Activated naive CD8-positive, alpha-beta T cell treated with anti-CD3 and anti-CD28 coated beads, Interleukin-2, amount 50 U/mL, for 24 hours (primary cell): ENCODE data around the gene PIP5K1C.
"Not testable (repeated sequence)": the region's sequence is repeated elsewhere in the genome, so short reads cannot be mapped to it uniquely, and the experiment has no call there.

Source experiments
- ATAC-seq: fragments of 150-1000 bp; cut with Tn5 transposase; one replicate; pipeline ENCODE4 v1.10.0; 2021
- DNase-seq: peaks from one replicate; pipeline ENCODE4 v3.0.0; 2021
- H3K27ac Mint-ChIP-seq: one replicate; pipeline ENCODE4 v1.8.0; 2021; ENCODE audit warnings: mild to moderate bottlenecking, mixed read lengths
- H3K27me3 Mint-ChIP-seq: one replicate; pipeline ENCODE4 v1.8.0; 2021; ENCODE audit warnings: mixed read lengths
- H3K36me3 Mint-ChIP-seq: one replicate; pipeline ENCODE4 v1.8.0; 2021; ENCODE audit warnings: low read depth, mixed read lengths
- H3K4me1 Mint-ChIP-seq: one replicate; pipeline ENCODE4 v1.8.0; 2021; ENCODE audit warnings: mixed read lengths
- H3K4me3 Mint-ChIP-seq: one replicate; pipeline ENCODE4 v1.8.0; 2021; ENCODE audit warnings: mild to moderate bottlenecking, moderate library complexity, mixed read lengths
- H3K9me3 Mint-ChIP-seq: one replicate; pipeline ENCODE4 v1.8.0; 2021; ENCODE audit warnings: mixed read lengths

The PIP5K1C gene

GRCh38 chr19:3656747-3657394, 43.4 kb downstream of the PIP5K1C start:
- Mint-ChIP-seq H3K4me3 (no peak overlapping the region), H3K27ac (no peak overlapping the region), H3K27me3 (no peaks in the 10 kb centered on the region), H3K4me1 (no peaks in the 10 kb centered on the region), H3K36me3 (peaks cover 6% of the 10 kb centered on the region), H3K9me3 (no peaks in the 10 kb centered on the region)
- DNase-seq (no peak), ATAC-seq (no peak)

GRCh38 chr19:3656073-3656746, 44.1 kb downstream of the PIP5K1C start:
- DNase-seq = no peak
- no peaks in the 10 kb centered on the region for H3K9me3 Mint-ChIP-seq
- H3K27ac Mint-ChIP-seq = no peak overlapping the region

GRCh38 chr19:3655402-3656072, 44.7 kb downstream of the PIP5K1C start:
- no peak for DNase-seq
- H3K4me1 Mint-ChIP-seq = no peaks in the 10 kb centered on the region
- ATAC-seq = no peak
- H3K9me3 Mint-ChIP-seq = no peaks in the 10 kb centered on the region
- no peak overlapping the region for H3K27ac Mint-ChIP-seq
- peaks cover 6% of the 10 kb centered on the region for H3K36me3 Mint-ChIP-seq
- no peaks in the 10 kb centered on the region for H3K27me3 Mint-ChIP-seq
- no peak overlapping the region for H3K4me3 Mint-ChIP-seq

More at GRCh38 chr19:3656073-3656746, 44.1 kb downstream of the PIP5K1C start:
- ATAC-seq = no peak
- Mint-ChIP-seq H3K36me3 (peaks cover 6% of the 10 kb centered on the region), H3K4me1 (no peaks in the 10 kb centered on the region), H3K27me3 (no peaks in the 10 kb centered on the region), H3K4me3 (no peak overlapping the region)

- no peak overlapping the region for H3K4me3 Mint-ChIP-seq
- H3K4me1 Mint-ChIP-seq = no peaks in the 10 kb centered on the region
- H3K9me3 Mint-ChIP-seq = no peaks in the 10 kb centered on the region
- no peak overlapping the region for H3K27ac Mint-ChIP-seq
- peak; percentile 28 for DNase-seq
- H3K36me3 Mint-ChIP-seq = peaks cover 6% of the 10 kb centered on the region
- ATAC-seq = no peak
- no peaks in the 10 kb centered on the region for H3K27me3 Mint-ChIP-seq
Observed at GRCh38 chr19:3653865-3654513, 46.3 kb downstream of the PIP5K1C start.

GRCh38 chr19:3653081-3653795, 47.0 kb downstream of the PIP5K1C start:
- Mint-ChIP-seq H3K27ac (no peak overlapping the region), H3K4me1 (no peaks in the 10 kb centered on the region), H3K4me3 (no peak overlapping the region), H3K9me3 (no peaks in the 10 kb centered on the region), H3K36me3 (peaks cover 6% of the 10 kb centered on the region), H3K27me3 (no peaks in the 10 kb centered on the region)
- ATAC-seq (no peak), DNase-seq (no peak)

- H3K36me3 Mint-ChIP-seq = peaks cover 5% of the 10 kb centered on the region
- ATAC-seq = no peak
- no peaks in the 10 kb centered on the region for H3K27me3 Mint-ChIP-seq
Observed at GRCh38 chr19:3652422-3652821, 47.8 kb downstream of the PIP5K1C start.

GRCh38 chr19:3651684-3652083, 48.6 kb downstream of the PIP5K1C start:
- Mint-ChIP-seq H3K27ac (no peak overlapping the region), H3K4me1 (no peaks in the 10 kb centered on the region), H3K36me3 (no peaks in the 10 kb centered on the region), H3K9me3 (no peaks in the 10 kb centered on the region), H3K4me3 (no peak overlapping the region), H3K27me3 (no peaks in the 10 kb centered on the region)
- no peak for ATAC-seq
- DNase-seq = no peak

More at GRCh38 chr19:3652422-3652821, 47.8 kb downstream of the PIP5K1C start:
- Mint-ChIP-seq H3K27ac (no peak overlapping the region), H3K9me3 (no peaks in the 10 kb centered on the region), H3K4me3 (no peak overlapping the region), H3K4me1 (no peaks in the 10 kb centered on the region)
- no peak for DNase-seq

GRCh38 chr19:3649888-3650287, 50.4 kb downstream of the PIP5K1C start:
- Mint-ChIP-seq H3K9me3 (no peaks in the 10 kb centered on the region), H3K27ac (no peak overlapping the region), H3K4me1 (no peaks in the 10 kb centered on the region), H3K36me3 (no peaks in the 10 kb centered on the region), H3K27me3 (no peaks in the 10 kb centered on the region), H3K4me3 (no peak overlapping the region)
- no peak for ATAC-seq
- DNase-seq = no peak

GRCh38 chr19:3648037-3648905, 52.0 kb downstream of the PIP5K1C start:
- Mint-ChIP-seq H3K27ac (no peak overlapping the region), H3K4me3 (no peak overlapping the region), H3K27me3 (no peaks in the 10 kb centered on the region), H3K4me1 (no peaks in the 10 kb centered on the region), H3K36me3 (no peaks in the 10 kb centered on the region), H3K9me3 (no peaks in the 10 kb centered on the region)
- DNase-seq (no peak), ATAC-seq (no peak)

GRCh38 chr19:3647102-3647501, 53.2 kb downstream of the PIP5K1C start:
- not testable (repeated sequence) for H3K27ac Mint-ChIP-seq, H3K4me3 Mint-ChIP-seq, H3K9me3 Mint-ChIP-seq, DNase-seq, H3K36me3 Mint-ChIP-seq, H3K4me1 Mint-ChIP-seq, H3K27me3 Mint-ChIP-seq, ATAC-seq

GRCh38 chr19:3646336-3647092, 53.8 kb downstream of the PIP5K1C start:
- no peak overlapping the region for H3K27ac Mint-ChIP-seq
- DNase-seq (no peak), ATAC-seq (no peak)
- no peaks in the 10 kb centered on the region for H3K27me3 Mint-ChIP-seq
- H3K4me1 Mint-ChIP-seq = no peaks in the 10 kb centered on the region
- H3K36me3 Mint-ChIP-seq = no peaks in the 10 kb centered on the region
- no peaks in the 10 kb centered on the region for H3K9me3 Mint-ChIP-seq
- no peak overlapping the region for H3K4me3 Mint-ChIP-seq

GRCh38 chr19:3645726-3646125, 54.5 kb downstream of the PIP5K1C start:
- no peaks in the 10 kb centered on the region for H3K4me1 Mint-ChIP-seq
- ATAC-seq = no peak
- no peak for DNase-seq
- no peaks in the 10 kb centered on the region for H3K9me3 Mint-ChIP-seq
- H3K27ac Mint-ChIP-seq = no peak overlapping the region
- H3K27me3 Mint-ChIP-seq = no peaks in the 10 kb centered on the region
- H3K36me3 Mint-ChIP-seq = no peaks in the 10 kb centered on the region
- no peak overlapping the region for H3K4me3 Mint-ChIP-seq

- H3K4me3 Mint-ChIP-seq = no peak overlapping the region
- H3K9me3 Mint-ChIP-seq = no peaks in the 10 kb centered on the region
- no peaks in the 10 kb centered on the region for H3K36me3 Mint-ChIP-seq
- ATAC-seq (no peak), DNase-seq (no peak)
- no peaks in the 10 kb centered on the region for H3K4me1 Mint-ChIP-seq
- H3K27me3 Mint-ChIP-seq = no peaks in the 10 kb centered on the region
- no peak overlapping the region for H3K27ac Mint-ChIP-seq
Observed at GRCh38 chr19:3645067-3645396, 55.2 kb downstream of the PIP5K1C start.
